D721Med (cell line): ENCODE data around the gene AADAC.
"Not testable (repeated sequence)": the region's sequence is repeated elsewhere in the genome, so short reads cannot be mapped to it uniquely, and the experiment has no call there.

ENCODE experiments used
- DNase-seq: peaks from one replicate; pipeline ENCODE4 v3.0.0; 2011; ENCODE audit warnings: low spot score; ENCODE audit not compliant: insufficient read length
- FAIRE-seq: peaks from 2 replicates; lab custom pipeline; 2011; peaks lifted over from hg19 to GRCh38; lab: Jason Lieb, UNC
- TF ChIP-seq, protein P1 (sequence below): IDR thresholded peaks from 2 replicates; pipeline ENCODE4 v1.5.1; 2012; ENCODE audit warnings: mild to moderate bottlenecking, control low read depth; ENCODE audit not compliant: insufficient read depth; ENCODE audit errors: missing control alignments

AADAC gene

DNA sequence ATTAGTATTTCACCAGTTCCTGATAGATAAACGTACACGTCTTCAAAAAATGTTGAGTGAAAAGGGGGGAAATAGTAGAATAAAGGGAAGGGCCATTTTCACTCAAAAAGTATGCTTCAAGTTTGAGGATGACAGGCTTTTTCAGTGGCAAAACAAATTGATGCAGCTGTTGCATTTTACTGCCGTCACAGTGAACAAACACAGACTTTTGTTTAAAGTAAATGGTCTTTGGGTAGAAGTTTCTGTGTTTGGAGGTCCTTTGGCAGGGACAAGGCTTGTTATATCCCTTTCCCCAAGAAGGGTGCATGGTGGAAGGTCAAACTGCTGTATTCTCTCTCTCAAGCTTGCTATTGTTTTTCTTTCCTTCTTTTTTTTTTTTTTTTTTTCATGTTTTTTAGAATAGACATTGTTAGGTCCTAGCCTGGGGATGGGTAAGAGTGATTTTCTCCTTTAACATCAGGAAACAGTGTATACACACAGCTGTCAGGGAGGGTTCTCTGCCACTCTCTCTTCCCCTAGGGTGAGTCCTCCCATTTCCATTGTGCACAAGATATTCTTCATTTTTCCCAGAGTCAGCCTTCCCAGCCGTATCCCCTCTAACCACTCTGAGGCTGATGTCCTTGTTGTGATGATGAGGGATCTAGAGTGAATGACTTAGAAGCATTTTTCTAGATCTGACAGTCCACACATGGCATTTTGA, 52.9 kb downstream of the AADAC start:
- TF ChIP-seq, protein P1, sequence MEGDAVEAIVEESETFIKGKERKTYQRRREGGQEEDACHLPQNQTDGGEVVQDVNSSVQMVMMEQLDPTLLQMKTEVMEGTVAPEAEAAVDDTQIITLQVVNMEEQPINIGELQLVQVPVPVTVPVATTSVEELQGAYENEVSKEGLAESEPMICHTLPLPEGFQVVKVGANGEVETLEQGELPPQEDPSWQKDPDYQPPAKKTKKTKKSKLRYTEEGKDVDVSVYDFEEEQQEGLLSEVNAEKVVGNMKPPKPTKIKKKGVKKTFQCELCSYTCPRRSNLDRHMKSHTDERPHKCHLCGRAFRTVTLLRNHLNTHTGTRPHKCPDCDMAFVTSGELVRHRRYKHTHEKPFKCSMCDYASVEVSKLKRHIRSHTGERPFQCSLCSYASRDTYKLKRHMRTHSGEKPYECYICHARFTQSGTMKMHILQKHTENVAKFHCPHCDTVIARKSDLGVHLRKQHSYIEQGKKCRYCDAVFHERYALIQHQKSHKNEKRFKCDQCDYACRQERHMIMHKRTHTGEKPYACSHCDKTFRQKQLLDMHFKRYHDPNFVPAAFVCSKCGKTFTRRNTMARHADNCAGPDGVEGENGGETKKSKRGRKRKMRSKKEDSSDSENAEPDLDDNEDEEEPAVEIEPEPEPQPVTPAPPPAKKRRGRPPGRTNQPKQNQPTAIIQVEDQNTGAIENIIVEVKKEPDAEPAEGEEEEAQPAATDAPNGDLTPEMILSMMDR = no peak
- no peak for FAIRE-seq
- DNase-seq = no peak

DNA sequence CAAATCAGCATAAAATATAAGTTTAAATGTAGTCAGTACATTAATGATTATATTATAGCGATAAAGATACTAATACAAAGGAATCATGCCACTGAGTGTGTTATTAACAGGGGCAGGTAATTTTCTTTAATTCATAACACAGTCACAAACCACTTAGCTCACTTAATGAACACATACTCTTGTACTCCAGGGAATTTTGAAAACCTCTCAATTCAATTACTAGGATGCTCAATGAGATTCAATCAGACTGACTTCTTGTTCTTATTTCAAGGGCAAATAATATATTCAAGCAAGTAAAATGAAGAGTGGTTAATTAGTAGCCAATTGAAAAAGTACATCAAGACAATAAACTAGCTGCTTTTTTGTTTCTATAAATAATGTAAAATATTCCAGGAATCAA, 53.8 kb downstream of the AADAC start:
- no peak for DNase-seq
- TF ChIP-seq, protein P1 = no peak
- no peak for FAIRE-seq

DNA sequence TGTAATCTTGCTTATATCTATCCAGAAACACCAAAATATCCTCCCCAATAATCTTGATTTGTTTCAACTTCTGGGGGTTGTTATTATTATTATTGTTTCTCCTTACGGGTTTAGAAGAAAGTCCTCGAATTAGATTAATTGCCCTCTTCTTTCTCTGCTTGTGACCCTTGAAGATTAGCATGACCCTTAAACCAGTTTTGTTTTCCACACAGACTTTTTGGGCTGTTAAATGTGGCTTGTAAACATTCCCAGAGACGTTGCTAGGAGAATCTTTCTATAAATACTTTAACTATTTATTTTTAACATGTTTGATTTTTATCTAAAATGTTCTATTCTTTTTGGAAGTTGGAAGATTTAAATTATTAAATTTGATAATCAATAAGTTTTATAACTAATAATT, 55.3 kb downstream of the AADAC start:
- no peak for FAIRE-seq
- TF ChIP-seq, protein P1 = no peak
- DNase-seq = no peak

DNA sequence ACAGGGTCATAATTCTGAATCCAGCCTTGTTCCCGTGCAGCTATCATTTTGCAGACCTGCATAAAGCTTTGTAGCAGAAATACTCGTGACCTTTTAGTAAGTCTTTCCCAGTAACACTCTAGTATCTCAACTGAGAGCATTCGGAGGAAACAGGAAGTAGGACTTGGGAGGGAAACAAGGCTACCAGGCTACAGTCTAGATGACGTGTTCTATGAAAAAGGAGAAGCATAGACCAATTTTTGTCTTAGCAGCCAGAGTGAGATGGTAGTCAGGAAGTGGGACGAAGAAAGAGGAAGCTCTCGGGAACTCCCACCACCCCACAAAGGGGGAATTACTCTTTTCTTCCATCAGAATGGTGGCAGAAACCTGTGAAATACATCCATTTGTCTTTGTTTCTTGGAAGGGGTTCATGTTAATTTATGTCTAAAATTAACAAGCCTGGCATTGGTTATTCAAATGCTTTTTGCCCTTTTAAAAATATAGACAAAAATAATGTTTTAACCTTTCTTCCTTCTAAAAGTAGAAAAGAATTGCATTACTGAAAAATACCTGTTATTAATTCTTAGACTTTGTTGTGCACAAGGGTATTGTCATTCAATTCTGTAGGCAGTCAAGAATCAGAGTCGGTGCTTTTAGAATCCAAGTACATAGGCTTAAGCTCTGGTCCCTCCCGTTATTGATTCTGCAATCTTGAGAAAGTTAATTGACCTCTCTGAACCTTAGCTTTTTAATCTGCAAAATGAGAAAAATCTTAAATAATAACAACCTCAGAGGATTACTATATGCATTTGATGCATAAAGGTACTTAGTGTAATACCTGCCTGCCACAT, 57.9 kb downstream of the AADAC start:
- FAIRE-seq = no peak
- TF ChIP-seq, protein P1 = no peak
- no peak for DNase-seq

DNA sequence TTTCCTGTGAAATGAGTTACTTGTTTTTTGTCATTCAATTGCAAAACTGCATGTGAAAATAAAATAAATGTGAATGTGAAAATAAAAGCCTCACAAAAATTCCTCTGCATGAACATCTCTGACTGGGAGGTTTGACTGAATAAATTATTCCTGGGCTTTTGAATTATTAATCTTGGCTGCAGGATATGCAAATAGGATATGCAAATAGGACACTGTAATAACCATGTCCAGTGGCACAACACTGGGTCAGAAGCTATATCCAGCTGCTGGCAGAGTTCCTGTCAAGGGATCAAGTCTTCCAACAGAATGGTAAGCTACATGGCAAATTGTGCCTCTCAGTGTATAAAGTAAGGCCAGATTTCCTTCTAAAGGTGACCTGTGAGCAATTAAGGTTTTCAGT, 59.5 kb downstream of the AADAC start, which contains the start of gene SUCNR1:
Gene SUCNR1 (plus strand): TSS at position 246 of the 400 bp plus-strand sequence. CDS start 6,250 bp downstream, outside the sequence.
- TF ChIP-seq, protein P1 = no peak
- FAIRE-seq (no peak), DNase-seq (no peak)

DNA sequence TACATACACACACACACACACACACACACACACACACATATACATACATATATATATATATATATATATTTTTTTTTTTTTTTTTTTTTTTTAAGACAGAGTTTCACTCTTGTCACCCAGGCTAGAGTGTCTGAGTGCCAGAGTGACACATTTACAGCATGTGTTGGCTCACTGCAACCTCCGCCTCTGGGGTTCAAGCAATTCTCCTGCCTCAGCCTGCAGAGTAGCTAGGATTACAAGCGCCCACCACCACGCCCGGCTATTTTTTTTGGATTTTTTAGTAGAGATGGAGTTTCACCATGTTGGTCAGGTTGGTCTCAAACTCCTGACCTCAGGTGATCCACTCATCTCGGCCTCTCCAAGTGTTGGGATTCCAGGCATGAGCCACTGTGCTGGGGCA, 60.2 kb downstream of the AADAC start:
- DNase-seq = not testable (repeated sequence)

DNA sequence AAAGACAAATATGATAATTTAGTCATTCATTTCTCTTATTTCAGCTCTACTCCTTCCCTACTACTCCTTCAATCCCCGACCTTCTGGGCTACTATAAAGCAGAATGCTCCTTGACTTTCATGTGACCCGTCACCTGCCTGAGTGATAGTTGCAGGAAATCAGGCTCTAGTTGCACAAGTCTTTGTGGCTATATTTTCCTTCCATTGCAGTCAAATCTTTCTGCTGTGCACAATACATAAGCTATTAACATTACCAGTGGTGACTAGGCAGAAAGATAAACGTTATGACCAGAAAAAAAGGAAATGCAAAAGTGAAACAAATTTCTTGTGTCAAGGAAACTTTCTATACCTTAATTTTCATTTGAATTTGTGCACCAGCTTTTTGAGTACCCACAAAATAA, 61.8 kb downstream of the AADAC start:
- DNase-seq = no peak
- FAIRE-seq = no peak
- TF ChIP-seq, protein P1 = no peak

More for the DNA sequence above, 60.2 kb downstream of the AADAC start:
- not testable (repeated sequence) for FAIRE-seq
